ENCODE results near the gene MCEMP1. TPM values are rescaled to one million over a fixed set of nuclear protein-coding genes. Genes with fewer than 3 reads are reported as not detected.

MCEMP1 gene
- total RNA-seq, 1 experiment from 2014 or later: not detected

GRCh38 chr19:7633698-7634097 is 43.2 kb upstream of the MCEMP1 start, which contains the start of gene PCP2:
Gene PCP2 (minus strand): TSS chr19:7633719. CDS start chr19:7633457, 262 bp downstream.
- Histone ChIP-seq H3K36me3 (ENCODE audit: control insufficient read depth, insufficient read depth, low read length) (peaks cover 11% of the 10 kb centered on the region; the same call in 1 of the 2 replicates), H3K9me3 (ENCODE audit: control insufficient read depth, insufficient read depth, low read depth, low read length) (no peaks in the 10 kb centered on the region), H3K27ac (ENCODE audit: low read length) (no peak within 1 kb of the TSS), H3K4me3 (ENCODE audit: low read depth in 2 of 2, low read length in 2 of 2) (no peak within 1 kb of the TSS), H3K27me3 (ENCODE audit: control insufficient read depth, insufficient read depth, low read length) (no peaks in the 10 kb centered on the region), H3K4me1 (ENCODE audit: control insufficient read depth, insufficient read depth, low read length) (peaks cover 5% of the 10 kb centered on the region)
- intact Hi-C loops (cut with micrococcal nuclease; ENCODE audit: unreplicated experiment): no loop called here
- in situ Hi-C loops (cut with HindIII; ENCODE audit: low pct_unique_long_range_greater_than_20kb, low sequenced_read_pairs): no loop called here
- BruUV-seq (replicated peaks): no TSS peak
- ATAC-seq (no peak), DNase-seq (ENCODE audit: low read depth, low spot score) (no peak)
- TF ChIP-seq TCF7L2 (IDR thresholded peaks at IDR 0.05; ENCODE audit: low read depth, low read length) (no peak), SIN3A (IDR thresholded peaks at IDR 0.05; ENCODE audit: borderline replicate concordance, insufficient read depth, low read depth, low read length) (no peak), POLR2AphosphoS5 (IDR thresholded peaks at IDR 0.05; ENCODE audit: low read depth, low read length) (no peak), REST (IDR thresholded peaks at IDR 0.05; ENCODE audit: insufficient read depth in 1 of 2, low read depth in 2 of 2, low read length in 1 of 2) (no peak)
- TF ChIP-seq, protein P1, sequence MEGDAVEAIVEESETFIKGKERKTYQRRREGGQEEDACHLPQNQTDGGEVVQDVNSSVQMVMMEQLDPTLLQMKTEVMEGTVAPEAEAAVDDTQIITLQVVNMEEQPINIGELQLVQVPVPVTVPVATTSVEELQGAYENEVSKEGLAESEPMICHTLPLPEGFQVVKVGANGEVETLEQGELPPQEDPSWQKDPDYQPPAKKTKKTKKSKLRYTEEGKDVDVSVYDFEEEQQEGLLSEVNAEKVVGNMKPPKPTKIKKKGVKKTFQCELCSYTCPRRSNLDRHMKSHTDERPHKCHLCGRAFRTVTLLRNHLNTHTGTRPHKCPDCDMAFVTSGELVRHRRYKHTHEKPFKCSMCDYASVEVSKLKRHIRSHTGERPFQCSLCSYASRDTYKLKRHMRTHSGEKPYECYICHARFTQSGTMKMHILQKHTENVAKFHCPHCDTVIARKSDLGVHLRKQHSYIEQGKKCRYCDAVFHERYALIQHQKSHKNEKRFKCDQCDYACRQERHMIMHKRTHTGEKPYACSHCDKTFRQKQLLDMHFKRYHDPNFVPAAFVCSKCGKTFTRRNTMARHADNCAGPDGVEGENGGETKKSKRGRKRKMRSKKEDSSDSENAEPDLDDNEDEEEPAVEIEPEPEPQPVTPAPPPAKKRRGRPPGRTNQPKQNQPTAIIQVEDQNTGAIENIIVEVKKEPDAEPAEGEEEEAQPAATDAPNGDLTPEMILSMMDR (IDR thresholded peaks at IDR 0.05): no peak
- CTCF ChIA-PET: no interaction called here
- POLR2A ChIA-PET: no interaction called here

- ChIA-PET CTCF (no interaction called here), POLR2A (no interaction called here)
- Histone ChIP-seq H3K4me1 (ENCODE audit: control insufficient read depth, insufficient read depth, low read length) (peaks cover under 1% of the 10 kb centered on the region; the same call in 1 of the 2 replicates), H3K4me3 (ENCODE audit: low read depth in 2 of 2, low read length in 2 of 2) (no peak overlapping the region), H3K27ac (ENCODE audit: low read length) (no peak overlapping the region), H3K36me3 (ENCODE audit: control insufficient read depth, insufficient read depth, low read length) (no peaks in the 10 kb centered on the region), H3K27me3 (ENCODE audit: control insufficient read depth, insufficient read depth, low read length) (no peaks in the 10 kb centered on the region), H3K9me3 (ENCODE audit: control insufficient read depth, insufficient read depth, low read depth, low read length) (no peaks in the 10 kb centered on the region)
- ATAC-seq (no peak), DNase-seq (ENCODE audit: low read depth, low spot score) (no peak)
- in situ Hi-C loops (cut with HindIII; ENCODE audit: low pct_unique_long_range_greater_than_20kb, low sequenced_read_pairs): no loop called here
- intact Hi-C loops (cut with micrococcal nuclease; ENCODE audit: unreplicated experiment): no loop called here
- BruUV-seq (replicated peaks): no TSS peak
- TF ChIP-seq REST (IDR thresholded peaks at IDR 0.05; ENCODE audit: insufficient read depth in 1 of 2, low read depth in 2 of 2, low read length in 1 of 2) (no peak), SIN3A (IDR thresholded peaks at IDR 0.05; ENCODE audit: borderline replicate concordance, insufficient read depth, low read depth, low read length) (no peak), TCF7L2 (IDR thresholded peaks at IDR 0.05; ENCODE audit: low read depth, low read length) (no peak), POLR2AphosphoS5 (IDR thresholded peaks at IDR 0.05; ENCODE audit: low read depth, low read length) (no peak)
- TF ChIP-seq, protein P1 (IDR thresholded peaks at IDR 0.05): no peak
Observed at GRCh38 chr19:7635670-7636069, 41.2 kb upstream of the MCEMP1 start.
